HFFc6 (cell line): ENCODE measurements around the gene OSBP2. TPM values are rescaled to one million over a fixed set of nuclear protein-coding genes. Genes with fewer than 3 reads are reported as not detected.

Experiments
- DNase-seq: peaks from one replicate; pipeline ENCODE4 v3.0.0-alpha.2; 2018
- H3K27ac Mint-ChIP-seq: 2 replicates; pipeline ENCODE4 v1.8.0; 2020; ENCODE audit warnings: mild to moderate bottlenecking, mixed read lengths
- H3K27me3 Mint-ChIP-seq: 2 replicates; pipeline ENCODE4 v1.8.0; 2021; ENCODE audit warnings: mild to moderate bottlenecking, moderate library complexity, mixed read lengths; ENCODE audit not compliant: insufficient read depth
- H3K36me3 Mint-ChIP-seq: 2 replicates; pipeline ENCODE4 v1.8.0; 2021; ENCODE audit warnings: low read depth, mixed read lengths
- H3K4me1 Mint-ChIP-seq: 2 replicates; pipeline ENCODE4 v1.8.0; 2020; ENCODE audit warnings: low read depth, mixed read lengths
- H3K4me3 Mint-ChIP-seq: 2 replicates; pipeline ENCODE4 v1.8.0; 2020; ENCODE audit warnings: mild to moderate bottlenecking, moderate library complexity, mixed read lengths
- H3K9me3 Mint-ChIP-seq: 2 replicates; pipeline ENCODE4 v1.8.0; 2020; ENCODE audit warnings: mild to moderate bottlenecking, mixed read lengths
- total RNA-seq, 6 experiments: library from RNA; stranded (reverse); fragmentation: NEBNext Ultra II Directional; extraction: Animal tissue kit (Norgen Biotek cat#: 25700); gene quantifications; 2 replicates in 1 of 6; 3 replicates in 5 of 6; pipeline ENCODE4 v1.2.3, GENCODE V29; 2021
- TF ChIP-seq, protein P1 (sequence below): fragments of 200-600 bp; sonication (generic); IDR thresholded peaks from 2 replicates; pipeline ENCODE4 v1.5.0; 2021; ENCODE audit warnings: antibody characterized with exemption, mild to moderate bottlenecking

OSBP2 gene
- total RNA-seq, 6 experiments from 2014 or later: 0.09 to 0.37 (median 0.28) TPM; not detected in 1

- TF ChIP-seq, protein P1, sequence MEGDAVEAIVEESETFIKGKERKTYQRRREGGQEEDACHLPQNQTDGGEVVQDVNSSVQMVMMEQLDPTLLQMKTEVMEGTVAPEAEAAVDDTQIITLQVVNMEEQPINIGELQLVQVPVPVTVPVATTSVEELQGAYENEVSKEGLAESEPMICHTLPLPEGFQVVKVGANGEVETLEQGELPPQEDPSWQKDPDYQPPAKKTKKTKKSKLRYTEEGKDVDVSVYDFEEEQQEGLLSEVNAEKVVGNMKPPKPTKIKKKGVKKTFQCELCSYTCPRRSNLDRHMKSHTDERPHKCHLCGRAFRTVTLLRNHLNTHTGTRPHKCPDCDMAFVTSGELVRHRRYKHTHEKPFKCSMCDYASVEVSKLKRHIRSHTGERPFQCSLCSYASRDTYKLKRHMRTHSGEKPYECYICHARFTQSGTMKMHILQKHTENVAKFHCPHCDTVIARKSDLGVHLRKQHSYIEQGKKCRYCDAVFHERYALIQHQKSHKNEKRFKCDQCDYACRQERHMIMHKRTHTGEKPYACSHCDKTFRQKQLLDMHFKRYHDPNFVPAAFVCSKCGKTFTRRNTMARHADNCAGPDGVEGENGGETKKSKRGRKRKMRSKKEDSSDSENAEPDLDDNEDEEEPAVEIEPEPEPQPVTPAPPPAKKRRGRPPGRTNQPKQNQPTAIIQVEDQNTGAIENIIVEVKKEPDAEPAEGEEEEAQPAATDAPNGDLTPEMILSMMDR: no peak
- Mint-ChIP-seq H3K27ac (no peak overlapping the region), H3K27me3 (peaks cover 44% of the 10 kb centered on the region), H3K36me3 (no peaks in the 10 kb centered on the region), H3K4me1 (no peaks in the 10 kb centered on the region), H3K4me3 (no peak overlapping the region), H3K9me3 (no peaks in the 10 kb centered on the region)
- DNase-seq: no peak
Measured at GRCh38 chr22:30875481-30876215, 181.0 kb downstream of the OSBP2 start.

GRCh38 chr22:30876221-30876751 lies 181.6 kb downstream of the OSBP2 start:
- H3K27me3 Mint-ChIP-seq: peaks cover 44% of the 10 kb centered on the region
- H3K36me3 Mint-ChIP-seq: no peaks in the 10 kb centered on the region
- TF ChIP-seq, protein P1: no peak
- no peak for DNase-seq
- H3K27ac Mint-ChIP-seq: no peak overlapping the region
- no peaks in the 10 kb centered on the region for H3K4me1 Mint-ChIP-seq
- H3K4me3 Mint-ChIP-seq: no peak overlapping the region
- no peaks in the 10 kb centered on the region for H3K9me3 Mint-ChIP-seq

DNA sequence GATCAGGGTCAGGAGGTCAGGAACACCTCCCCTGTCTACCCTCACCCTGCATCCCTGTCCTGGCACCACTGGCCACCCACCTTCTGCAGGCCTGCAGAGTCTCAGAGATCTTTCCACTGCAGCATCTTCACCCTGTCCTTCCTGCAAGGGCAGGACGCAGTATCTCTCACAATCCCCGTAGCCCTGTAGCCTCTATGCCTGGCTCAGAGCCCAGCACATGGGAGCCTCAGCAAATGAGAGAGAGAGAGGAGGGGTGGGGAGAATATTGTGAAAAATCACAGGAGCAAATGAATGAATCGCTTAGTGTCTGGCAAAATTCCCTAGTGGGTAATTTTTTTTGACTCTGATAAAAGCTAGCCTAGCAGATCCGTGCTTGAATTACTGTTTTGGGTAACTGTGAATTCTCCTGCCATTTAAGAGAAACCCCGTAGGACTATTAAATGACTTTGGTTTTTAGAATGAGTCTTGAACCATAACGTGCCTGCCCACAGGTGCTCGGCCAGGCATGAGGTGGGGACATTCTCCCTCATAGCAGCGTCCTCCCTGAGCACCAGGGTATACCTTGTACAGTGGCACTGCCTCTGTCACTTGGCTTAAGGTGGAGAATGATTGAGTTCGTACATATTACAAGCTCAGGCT lies 182.4 kb downstream of the OSBP2 start:
- no peak overlapping the region for H3K27ac Mint-ChIP-seq

GRCh38 chr22:30877662-30878515 lies 183.2 kb downstream of the OSBP2 start:
- no peaks in the 10 kb centered on the region for H3K9me3 Mint-ChIP-seq
- H3K27ac Mint-ChIP-seq: no peak overlapping the region
- DNase-seq: no peak
- H3K4me1 Mint-ChIP-seq: no peaks in the 10 kb centered on the region
- H3K36me3 Mint-ChIP-seq: no peaks in the 10 kb centered on the region
- TF ChIP-seq, protein P1: no peak
- H3K4me3 Mint-ChIP-seq: no peak overlapping the region
- H3K27me3 Mint-ChIP-seq: peaks cover 40% of the 10 kb centered on the region

More for the DNA sequence above, 182.4 kb downstream of the OSBP2 start:
- Mint-ChIP-seq H3K4me3 (no peak overlapping the region), H3K9me3 (no peaks in the 10 kb centered on the region), H3K36me3 (no peaks in the 10 kb centered on the region), H3K4me1 (no peaks in the 10 kb centered on the region), H3K27me3 (peaks cover 41% of the 10 kb centered on the region)
- DNase-seq: no peak
- TF ChIP-seq, protein P1: no peak
